ENCODE data around the gene ACTN1.
A peak's percentile ranks its signal among the peaks of the same experiment; 100 is the strongest.

ACTN1 gene

DNA sequence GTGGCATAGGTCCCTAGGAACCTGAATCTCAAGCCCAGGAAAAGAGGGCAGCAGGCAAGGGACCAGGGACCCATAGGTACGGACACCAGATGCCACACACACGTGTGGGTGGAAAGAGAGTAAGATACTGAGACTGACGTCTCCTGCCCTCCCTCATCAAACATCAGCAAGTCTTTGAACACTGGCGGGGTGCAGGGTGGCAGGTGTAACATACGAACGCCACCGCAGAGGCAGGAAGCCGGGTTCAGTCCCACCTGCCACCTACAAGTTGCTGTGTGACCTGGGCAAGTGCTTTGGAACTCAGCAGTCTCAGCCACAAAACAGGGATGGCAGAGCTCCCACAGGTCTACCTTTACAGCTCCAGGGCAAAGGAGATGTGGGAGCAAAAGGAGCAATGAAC lies 11.1 kb downstream of the ACTN1 start:
- DNase-seq: no peak

DNA sequence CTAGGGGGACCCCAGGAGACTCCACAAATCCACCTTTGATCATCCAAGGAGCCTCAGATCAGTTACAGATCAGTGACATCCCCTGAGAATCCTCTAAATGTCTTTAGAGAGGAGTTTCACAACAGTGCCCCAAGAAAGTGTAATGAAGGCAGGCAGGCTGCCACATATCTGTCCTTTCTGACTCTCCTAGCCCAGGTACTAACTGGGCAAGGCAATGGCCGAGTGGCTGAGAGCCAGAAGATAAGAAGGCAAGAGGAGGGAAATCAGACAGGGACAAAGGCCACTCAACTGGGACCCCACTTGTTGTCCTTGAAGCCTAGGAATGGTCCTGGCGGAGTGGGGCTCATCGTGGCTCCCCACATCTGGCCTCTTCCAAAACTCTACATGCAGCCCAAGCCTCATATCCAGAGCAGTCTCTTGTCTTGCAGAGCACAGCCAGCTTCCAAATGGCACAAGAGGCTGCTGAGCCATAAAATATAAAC lies 11.6 kb downstream of the ACTN1 start:
- no peak for DNase-seq

DNA sequence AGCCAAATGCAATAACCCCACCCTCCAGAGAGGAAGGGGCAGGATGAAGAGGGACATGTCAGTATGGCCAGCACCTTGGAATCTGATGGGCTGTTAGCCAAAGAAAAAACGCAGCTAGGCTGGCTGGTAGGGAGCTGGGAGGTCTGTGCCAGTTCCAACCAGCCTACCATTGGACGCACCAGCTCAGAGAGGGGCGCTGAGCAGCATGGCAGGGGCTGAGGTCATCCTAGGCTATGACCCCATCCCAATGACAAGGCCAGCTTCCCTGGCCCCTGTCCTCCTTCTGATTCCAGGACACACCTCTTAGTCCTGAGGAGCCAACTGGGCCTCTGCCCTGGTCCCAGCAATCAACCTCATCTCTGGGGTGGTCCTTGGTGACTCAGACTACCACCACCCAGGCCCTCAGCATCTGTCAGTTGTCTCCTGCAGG lies 12.2 kb downstream of the ACTN1 start:
- DNase-seq: no peak

DNA sequence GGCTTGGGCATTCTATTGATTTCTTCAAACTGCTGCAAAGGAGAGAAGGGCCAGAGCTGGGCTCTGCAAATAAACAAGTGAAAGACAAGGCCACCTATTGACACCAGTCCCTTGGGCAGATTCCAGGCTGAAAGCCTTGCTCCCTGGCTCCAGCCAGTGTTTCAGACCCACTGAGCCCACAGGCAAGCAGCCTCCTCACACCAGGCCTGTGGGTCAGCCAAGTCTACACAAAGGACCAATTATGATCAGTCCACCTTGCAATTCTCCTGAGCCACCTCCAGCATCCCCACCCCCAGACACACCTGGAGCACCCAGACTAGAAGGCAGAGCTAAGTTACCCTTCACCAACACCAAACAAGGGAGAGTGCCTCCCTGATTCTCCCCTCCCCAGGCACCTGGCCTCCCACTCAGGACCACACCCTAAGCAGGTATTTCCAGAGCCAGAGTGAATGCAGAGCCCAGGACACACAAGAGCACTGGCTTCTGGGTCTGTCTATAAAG lies 13.8 kb downstream of the ACTN1 start:
- no peak for DNase-seq

DNA sequence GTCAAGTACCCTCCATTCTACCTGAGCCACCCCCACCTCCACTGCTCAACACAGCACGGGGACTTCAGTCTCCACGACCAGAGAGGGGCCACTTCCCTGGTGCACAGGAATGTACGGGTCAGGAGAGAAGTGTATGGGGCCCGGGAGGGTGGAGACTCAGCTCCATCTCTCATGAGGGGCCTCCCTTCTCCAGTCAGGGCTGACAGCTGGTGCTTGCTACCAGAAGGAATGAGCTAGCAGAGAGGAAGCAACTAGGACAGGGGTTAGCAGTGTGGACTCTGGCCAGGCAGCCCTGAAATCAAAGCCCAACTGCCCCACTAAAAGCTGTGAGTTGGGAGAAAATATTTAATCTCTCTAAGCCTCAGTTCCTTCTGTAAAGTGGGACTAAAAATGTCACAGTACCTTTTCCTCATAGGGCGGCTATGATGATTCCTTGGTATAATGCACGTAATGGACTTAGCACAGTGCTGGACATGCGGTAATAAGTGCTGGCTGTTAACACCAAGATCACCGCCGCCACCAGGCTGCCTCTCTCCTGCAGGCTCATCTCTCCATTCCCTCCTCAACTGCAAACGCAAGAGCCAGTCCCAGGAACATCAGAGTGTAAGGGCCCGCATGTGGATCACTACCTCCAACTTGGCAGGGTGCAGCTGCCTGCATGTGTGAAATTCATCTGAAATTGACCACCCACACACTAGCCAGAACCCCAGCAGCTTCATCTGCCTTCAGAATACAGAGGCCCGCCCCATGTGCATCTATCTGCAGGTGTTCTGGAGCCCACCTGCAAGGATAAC lies 14.6 kb downstream of the ACTN1 start:
- no peak for DNase-seq

DNA sequence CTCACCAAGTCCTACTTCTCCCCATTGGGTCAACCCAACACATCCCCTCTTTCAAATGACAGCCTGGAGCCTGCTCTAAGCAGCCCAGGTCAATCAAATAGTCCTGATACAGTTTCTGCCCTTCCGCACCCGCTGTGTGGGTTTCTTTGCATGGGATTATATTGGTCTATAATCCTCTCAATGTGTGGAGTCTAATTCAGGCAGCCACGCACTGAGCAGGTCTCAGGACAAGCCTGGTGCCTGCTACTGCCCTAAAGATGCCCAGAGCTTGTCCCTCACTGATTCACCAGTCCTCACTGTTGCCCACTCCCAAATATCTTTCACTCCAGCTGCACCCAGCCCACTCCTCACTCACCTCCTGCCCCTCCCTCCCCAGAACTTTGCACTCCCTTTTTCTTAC lies 16.4 kb downstream of the ACTN1 start:
- no peak for DNase-seq

DNA sequence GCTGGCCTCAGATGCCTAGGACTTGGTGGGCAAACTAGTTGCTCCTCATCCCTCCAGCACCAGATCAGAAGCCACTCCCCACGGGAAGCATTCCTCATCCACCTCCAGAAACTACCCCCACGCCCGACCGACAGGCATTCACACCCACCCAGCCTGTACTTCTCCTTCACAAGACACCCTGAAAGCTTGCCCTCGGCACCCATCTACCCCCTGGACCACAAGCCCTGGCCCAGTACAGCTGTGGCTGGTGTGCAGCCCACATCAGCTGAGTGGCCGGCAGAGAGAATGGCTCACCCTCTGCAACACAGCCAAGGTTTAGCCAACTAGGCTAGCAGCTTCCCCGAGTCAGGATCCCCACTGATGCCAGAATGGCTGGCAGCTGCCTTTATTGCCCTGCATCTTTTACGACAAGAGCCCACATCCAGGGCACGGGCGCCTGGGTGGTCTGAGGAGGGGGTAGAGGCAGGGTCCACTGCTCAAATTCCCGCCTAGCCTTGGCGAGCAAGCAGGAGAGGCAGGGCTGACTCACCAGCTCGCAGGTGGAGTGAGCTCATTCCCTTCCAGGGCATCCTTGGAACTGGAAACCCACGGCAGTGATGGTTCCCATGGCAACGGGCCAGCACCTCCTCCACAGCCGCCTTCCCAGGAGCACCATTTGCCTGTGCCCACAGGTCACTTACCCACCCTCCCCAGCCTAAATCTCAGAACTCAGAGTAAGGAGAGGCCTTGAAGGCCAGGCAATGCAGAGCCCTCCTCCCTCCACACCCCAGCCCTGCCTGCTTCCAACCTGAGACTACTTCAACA lies 17.1 kb downstream of the ACTN1 start:
- DNase-seq: no peak

DNA sequence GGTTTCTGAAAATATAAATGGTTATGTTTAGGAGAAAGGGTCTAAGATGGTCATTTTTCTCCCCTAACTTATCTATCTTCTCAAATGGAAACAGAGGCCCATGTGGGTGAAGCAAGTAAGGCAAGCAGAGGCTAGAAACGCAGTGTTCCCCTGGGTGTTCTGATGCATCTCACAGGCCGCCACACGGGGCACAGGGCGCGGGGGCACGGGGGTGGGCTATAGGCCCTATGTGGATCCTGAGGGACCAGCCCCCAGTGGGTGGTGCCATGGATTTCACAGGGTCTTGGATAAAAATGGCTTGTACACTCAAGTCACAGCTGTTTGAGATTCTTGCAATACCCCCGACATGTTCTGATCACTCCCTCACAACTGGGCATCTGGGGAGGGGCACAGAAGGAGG lies 17.7 kb downstream of the ACTN1 start:
- DNase-seq: no peak

DNA sequence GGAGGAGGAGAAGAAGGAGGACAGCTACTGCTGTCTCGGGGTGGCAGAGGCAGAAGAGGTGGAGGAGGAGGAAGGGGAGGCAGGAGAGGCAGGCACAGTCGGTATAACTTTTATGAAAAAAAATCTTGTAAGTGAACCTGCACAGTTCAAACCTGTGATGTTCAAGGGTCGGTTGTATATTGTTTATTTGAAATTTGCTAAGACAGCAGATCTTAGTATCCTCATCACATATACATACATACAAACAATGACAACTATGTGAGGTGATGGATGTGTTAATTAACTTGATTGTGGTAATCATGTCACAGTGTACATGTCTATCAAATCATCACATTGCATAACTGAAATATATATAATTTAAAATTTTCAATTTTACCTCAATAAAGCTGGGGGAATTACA lies 19.0 kb downstream of the ACTN1 start:
- no peak for DNase-seq

DNA sequence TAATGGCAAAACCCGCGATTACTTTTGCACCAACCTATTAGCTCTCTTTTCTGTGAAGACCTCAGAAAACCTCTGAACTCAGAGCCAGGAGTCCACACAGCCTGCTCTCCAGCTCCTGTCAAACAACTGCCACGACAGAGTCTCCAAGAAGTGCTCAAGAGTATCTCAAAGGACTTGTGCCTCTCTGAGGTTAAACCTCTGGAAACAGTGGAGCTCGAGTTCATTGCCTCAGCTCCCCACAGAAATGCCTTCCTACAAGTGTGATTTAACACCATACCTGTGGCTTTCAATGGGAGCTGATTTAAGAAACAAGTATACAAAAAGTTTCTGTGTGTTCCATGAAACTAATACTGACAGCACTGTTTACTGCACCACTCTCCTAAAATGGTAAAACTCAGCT lies 20.1 kb downstream of the ACTN1 start:
- no peak for DNase-seq

DNA sequence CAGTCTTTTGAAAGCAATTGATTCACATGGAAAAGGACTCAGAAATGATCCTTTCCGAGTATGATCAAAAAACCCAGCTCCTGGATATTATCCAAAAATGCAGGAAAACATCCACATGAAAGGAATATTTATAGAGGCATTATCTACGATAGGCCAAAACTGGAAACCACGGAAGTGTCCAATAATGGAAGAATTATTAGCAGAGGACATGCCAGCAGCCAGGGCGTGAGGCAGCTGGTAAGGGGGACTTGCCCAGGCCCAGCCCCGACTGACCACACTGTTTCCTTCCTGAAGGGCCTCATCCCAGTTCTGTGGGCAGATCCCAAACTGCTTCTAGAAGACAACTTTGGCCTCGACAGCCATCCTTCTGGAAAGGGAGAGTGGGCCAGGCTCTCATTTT lies 20.5 kb downstream of the ACTN1 start:
- DNase-seq: no peak

DNA sequence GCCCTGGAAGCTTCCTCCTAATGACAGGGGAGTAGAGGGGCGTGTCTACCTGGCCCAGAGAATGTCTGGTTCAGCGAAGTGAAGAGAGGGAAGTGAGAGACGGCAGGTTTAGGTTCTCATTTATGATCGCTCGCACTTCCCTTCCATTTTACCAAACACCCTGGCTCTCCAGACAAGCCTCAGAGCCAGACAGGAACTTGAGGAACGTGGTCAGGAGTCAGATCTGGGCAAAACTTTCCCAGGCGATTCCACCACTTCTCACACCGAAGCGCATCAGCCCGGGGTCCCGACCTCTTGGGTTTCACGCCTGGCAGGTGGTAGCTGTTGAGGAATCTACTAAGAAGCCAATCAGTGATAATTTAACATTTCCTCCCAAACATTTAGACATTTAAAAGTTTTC lies 21.3 kb downstream of the ACTN1 start:
- no peak for DNase-seq

DNA sequence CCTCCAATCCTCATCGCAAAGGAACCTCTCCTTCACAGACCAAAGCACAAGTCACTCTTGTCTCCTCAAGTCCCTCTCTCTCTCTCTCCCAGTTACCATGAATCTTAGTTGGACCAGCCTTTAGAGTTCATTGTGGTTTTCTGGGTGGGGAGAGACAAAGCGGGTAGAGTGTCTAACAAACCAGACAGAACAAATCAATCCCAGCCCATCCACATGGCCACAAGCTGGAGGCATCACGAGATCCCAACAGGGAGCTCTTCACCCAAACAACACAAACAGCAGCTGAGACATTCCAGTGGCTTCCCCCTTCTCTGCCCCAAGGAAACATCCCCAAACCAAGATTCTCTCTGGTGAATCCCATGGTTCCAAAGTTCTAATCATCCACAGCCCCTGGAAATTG lies 22.4 kb downstream of the ACTN1 start:
- no peak for DNase-seq

DNA sequence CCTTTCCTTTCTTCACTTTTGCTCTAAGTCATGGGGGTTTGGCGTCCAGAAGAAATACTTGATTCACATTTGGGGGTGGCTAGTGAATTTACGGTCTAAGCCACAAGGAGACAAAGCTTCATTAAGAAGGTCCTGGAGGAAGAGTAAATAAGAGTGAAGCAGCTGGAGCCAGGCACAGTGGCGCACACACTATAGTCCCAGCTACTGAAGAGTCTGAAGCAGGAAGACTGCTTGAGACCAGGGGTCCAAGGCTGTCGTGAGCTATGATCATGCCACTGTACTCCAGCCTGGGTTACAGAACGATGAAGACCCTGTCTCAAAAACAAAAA lies 23.3 kb downstream of the ACTN1 start:
- no peak for DNase-seq

DNA sequence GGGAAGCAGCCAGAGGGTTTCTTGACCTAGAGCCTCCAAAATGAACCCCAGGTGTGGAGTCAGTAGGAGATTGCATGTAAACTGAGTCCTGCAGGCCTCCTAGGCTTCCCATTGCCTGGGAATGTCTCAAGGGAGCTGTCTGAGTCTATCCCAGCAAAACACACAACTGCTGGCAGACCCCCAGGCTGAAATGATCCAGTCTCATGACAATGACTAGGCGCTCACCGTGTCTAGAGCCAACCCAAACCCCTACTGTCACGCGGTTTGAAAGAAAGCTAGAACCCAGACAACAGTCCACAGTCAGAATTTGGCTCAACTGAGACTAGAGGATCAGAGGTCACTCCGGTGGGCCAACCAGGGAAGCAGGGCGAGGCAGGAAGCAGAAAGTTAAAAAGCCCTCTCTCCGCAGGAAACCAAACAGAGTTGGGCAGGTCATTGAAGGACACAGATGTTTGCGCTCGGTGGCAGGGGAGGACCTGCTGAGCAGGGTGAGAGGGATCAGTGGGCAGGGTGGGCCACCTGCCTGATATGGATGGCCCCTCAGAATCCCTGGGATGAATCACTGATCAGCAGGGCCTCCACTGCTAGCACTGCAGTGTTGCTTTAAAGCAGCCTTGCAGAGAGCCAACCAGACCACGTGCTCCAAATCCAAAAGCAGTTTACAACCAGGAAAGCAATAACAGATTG lies 23.8 kb downstream of the ACTN1 start:
- DNase-seq: no peak

DNA sequence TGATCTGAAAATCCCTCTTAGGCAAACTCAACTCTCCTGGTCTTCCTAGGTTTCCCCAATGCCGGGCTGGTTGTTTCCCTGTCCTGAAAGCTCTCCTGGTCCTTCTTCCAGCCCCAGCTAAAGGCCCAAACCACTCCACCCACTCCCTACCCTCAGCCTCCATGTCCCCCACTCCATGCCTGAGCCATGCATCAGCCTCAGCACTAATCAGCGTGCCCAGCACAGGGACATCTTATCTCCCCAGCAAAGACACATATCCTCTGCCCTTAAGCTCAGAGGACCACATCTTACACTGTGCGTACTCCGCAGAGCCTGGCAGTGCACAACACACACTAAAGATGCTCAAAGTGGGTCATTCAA lies 25.9 kb downstream of the ACTN1 start:
- DNase-seq: no peak

DNA sequence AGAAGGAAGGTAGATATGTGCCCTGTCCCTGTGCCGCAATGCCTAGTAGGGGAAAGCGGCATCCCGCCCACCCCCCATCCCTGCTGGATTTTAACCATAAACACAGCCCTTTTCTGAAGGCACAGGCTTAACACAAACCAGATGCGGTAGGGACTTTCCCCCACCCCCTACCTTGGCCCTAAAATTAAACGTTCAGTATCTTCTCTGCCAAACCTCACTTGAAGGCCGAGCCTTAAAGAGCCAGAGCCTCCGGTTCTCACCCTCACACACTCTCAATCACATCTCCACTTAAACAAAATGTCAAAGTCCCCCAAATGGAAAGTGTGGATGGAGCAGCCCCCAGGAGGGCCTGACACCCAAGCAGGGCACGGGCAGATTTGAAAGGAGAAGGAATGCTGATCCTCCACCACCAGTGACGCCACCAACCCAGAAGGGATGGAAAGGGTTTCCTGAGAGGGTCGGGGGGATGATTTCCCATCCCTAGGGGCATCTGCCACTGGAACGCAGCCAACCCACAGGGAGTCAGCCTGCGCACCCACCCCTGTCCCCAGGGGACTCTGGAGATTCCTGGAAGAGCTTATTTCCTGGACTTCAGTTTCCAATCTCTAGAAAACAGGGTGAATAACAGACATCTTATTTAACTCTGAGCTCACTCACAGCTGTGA lies 26.4 kb downstream of the ACTN1 start:
- DNase-seq: no peak

DNA sequence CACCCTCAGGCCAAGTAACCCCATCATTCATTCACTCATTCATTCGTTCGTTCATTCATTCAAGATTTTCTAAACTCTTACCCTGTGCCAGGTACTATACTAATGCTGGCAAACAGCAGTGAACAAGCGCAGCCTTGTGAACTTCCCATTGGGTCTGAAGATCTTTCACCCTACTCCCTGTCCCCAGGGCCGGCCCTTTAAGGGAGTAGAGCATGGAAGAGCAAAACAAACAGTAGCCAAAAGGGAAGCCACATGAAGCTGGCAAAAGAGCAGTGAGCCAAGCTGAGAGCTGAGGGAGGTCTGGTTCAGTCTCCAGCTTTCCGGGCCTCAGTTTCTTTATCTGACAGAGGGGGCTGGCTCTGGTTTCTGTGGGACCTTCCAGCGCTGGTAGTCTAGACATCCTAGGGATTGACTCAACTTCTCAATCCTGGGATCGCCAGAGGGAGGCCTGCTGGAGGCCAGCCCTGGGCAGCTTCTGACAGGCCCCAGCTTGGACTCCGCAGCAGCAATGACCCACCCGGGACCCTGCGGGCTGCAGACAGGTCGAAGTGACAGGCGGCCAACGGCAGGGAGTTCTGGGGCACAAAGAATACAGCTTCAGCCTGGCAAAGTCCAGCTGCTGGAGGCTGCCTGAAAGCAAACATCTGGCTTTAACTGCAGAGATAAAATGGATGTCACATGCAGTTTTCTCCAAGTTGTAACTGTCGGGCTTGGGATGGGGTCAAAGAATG lies 27.1 kb downstream of the ACTN1 start:
- DNase-seq: no peak

DNA sequence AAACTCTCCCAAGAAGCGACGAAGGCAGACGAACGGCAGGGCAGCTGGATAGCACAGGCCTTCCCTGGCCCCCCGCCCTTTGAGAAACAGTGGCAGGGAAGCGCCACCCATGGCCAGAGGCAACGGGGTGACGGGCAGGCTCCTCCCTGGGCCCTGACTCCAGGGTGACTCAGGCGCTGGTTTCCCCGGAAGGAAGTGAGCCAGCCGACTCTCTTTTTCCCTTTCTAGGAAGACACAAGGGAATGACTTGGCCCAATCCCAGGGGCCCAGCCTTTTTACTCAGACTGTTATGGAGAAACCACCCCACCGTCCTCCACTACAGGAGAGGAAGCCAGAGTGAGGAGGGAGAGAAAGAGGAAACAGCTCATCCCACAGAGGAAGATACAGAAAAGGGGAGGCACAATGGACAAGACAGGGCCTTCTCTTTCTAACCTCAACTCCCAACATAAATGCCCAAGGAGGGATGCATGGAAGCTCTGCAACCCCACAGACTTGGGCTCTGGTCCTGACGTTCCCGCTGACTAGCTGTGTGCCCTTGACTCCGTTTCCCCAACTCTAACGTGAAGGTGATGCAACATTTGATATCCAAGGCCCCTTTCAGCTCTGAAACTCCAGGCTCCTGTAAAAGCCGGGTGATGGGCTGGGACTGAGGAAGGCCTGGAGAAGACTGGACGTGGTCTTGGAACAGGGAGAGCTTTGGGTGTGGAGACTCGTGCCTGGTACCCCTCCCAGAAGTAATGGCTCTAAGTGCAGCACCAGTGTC lies 27.9 kb downstream of the ACTN1 start:
- no peak for DNase-seq

DNA sequence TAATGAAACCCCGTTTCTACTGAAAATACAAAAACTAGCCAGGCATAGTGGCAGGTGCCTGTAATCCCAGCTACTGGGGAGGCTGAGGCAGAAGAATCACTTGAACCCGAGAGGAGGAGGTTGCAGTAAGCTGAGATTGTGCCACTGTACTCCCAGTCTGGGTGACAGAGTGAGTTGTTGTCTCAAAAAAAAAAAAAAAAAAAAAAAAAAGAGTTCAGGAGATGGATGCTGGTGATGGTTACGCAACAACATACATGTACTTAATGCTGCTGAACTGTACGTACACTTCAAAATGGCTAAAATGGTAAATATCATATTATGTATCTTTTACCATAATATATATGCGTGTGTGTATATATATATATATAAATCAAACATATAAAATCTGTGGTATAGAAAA lies 29.0 kb downstream of the ACTN1 start:
- peak; percentile 21 for DNase-seq

DNA sequence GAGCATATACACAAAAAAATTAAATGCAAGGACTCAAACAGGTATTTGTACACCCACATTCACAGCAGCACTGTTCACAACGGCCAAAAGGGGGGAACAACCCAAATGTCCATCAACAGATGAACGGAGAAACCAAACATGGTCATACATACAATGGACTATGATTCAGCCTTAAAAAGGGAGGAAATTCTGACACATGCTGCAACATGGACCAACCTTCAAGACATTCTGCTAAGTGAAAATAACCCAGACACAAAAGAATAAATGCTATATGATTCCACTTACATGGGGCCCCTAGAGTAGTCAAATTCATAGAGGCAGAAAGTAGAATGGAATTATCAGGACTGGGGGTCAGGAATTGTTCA lies 29.5 kb downstream of the ACTN1 start:
- no peak for DNase-seq
